H1 (cell line): ENCODE data around the gene DLEC1. TPM values are rescaled to one million over a fixed set of nuclear protein-coding genes. Genes with fewer than 3 reads are reported as not detected.

ENCODE experiments used
- CTCF ChIA-PET: fragments of 300-600 bp; sonication (Branson Sonifier 250); formaldehyde crosslinking; loops from one replicate; lab custom pipeline; 2021; ENCODE audit not compliant: partially characterized antibody; lab: Charles Lee
- POLR2A ChIA-PET: fragments of 300-600 bp; sonication (Branson Sonifier 250); formaldehyde crosslinking; loops from one replicate; lab custom pipeline; 2021; ENCODE audit warnings: inconsistent platforms; ENCODE audit not compliant: partially characterized antibody; lab: Charles Lee
- DNase-seq, 2 experiments: peaks; one replicate each; pipeline versions ENCODE4 v3.0.0 to v3.0.0-alpha.2; 2010 to 2022; ENCODE audit warnings: low spot score in 2 of 2, low read depth in 1 of 2, mixed read lengths in 1 of 2
- FAIRE-seq: peaks from 2 replicates; lab custom pipeline; 2011; peaks lifted over from hg19 to GRCh38; lab: Jason Lieb, UNC
- H2AFZ ChIP-seq: 2 replicates; pipeline ENCODE4 v1.8.1; 2012; ENCODE audit warnings: low read length, inconsistent platforms
- H2AK5ac ChIP-seq: 2 replicates; pipeline ENCODE4 v1.6.1; 2013; ENCODE audit warnings: low read depth, low read length
- H2BK120ac ChIP-seq: replicated peaks from 2 replicates; pipeline ENCODE3; 2013; ENCODE audit warnings: low read depth, low read length, inconsistent platforms
- H2BK12ac ChIP-seq: 2 replicates; pipeline ENCODE4 v1.6.1; 2013; ENCODE audit warnings: low read depth, low read length
- H2BK15ac ChIP-seq: 2 replicates; pipeline ENCODE4 v1.6.1; 2013; ENCODE audit warnings: low read length
- H2BK20ac ChIP-seq: 2 replicates; pipeline ENCODE4 v1.6.1; 2013; ENCODE audit warnings: low read length
- H2BK5ac ChIP-seq: 2 replicates; pipeline ENCODE4 v1.6.1; 2013; ENCODE audit warnings: low read depth, low read length
- H3K14ac ChIP-seq: 2 replicates; pipeline ENCODE4 v1.6.1; 2013; ENCODE audit warnings: inconsistent platforms; ENCODE audit not compliant: insufficient read length
- H3K18ac ChIP-seq: 2 replicates; pipeline ENCODE4 v1.6.1; 2013; ENCODE audit warnings: low read length; ENCODE audit errors: extremely low read depth
- H3K23ac ChIP-seq: 2 replicates; pipeline ENCODE4 v1.6.1; 2013; ENCODE audit warnings: inconsistent platforms; ENCODE audit not compliant: insufficient read length
- H3K23me2 ChIP-seq: 2 replicates; pipeline ENCODE4 v1.6.1; 2013; ENCODE audit warnings: low read depth, low read length
- H3K27ac ChIP-seq: 2 replicates; pipeline ENCODE4 v1.6.1; 2011; ENCODE audit warnings: low read depth, low read length, inconsistent platforms
- H3K27me3 ChIP-seq, 4 experiments: replicated peaks in 1 of 4; 1 replicate in 1 of 4; 2 replicates in 3 of 4; pipeline versions ENCODE4 v1.6.1 to v1.8.1; 2011 to 2013; ENCODE audit warnings: low read length in 3 of 4, mild to moderate bottlenecking in 3 of 4, inconsistent platforms in 2 of 4, mixed read lengths in 2 of 4, moderate library complexity in 1 of 4; ENCODE audit not compliant: control insufficient read depth in 3 of 4, insufficient read depth in 3 of 4; ENCODE audit errors: extremely low read depth in 1 of 4
- H3K36me3 ChIP-seq, 4 experiments: 2 replicates each; pipeline versions ENCODE4 v1.6.1 to v1.8.1; 2011 to 2013; ENCODE audit warnings: mild to moderate bottlenecking in 4 of 4, low read length in 3 of 4, moderate library complexity in 2 of 4, control low read depth in 1 of 4, inconsistent platforms in 1 of 4; ENCODE audit not compliant: insufficient read depth in 4 of 4, control insufficient read depth in 2 of 4
- H3K4ac ChIP-seq: replicated peaks from 2 replicates; pipeline ENCODE3; 2013; ENCODE audit warnings: low read length, low read depth, mixed read lengths, inconsistent platforms; ENCODE audit not compliant: insufficient read length
- H3K4me1 ChIP-seq, 4 experiments: replicated peaks in 1 of 4; 1 replicate in 1 of 4; 2 replicates in 3 of 4; pipeline versions ENCODE4 v1.6.1 to v1.8.1; 2011 to 2013; ENCODE audit warnings: low read length in 3 of 4, inconsistent platforms in 2 of 4, mixed read lengths in 1 of 4; ENCODE audit not compliant: insufficient read depth in 4 of 4, control insufficient read depth in 3 of 4
- H3K4me2 ChIP-seq, 2 experiments: 2 replicates each; pipeline versions ENCODE4 v1.6.1 to v1.8.1; 2011 to 2013; ENCODE audit warnings: low read depth in 2 of 2, low read length in 2 of 2, control low read depth in 1 of 2, inconsistent platforms in 1 of 2, mild to moderate bottlenecking in 1 of 2; ENCODE audit not compliant: insufficient read depth in 1 of 2
- H3K4me3 ChIP-seq, 4 experiments: fragments of 200-600, 300-600 bp in 1 of 4; sonication (generic), shearing (Covaris generic), sonication (Bioruptor Twin) in 1 of 4; 2 replicates each; pipeline versions ENCODE4 v1.5.1 to v1.8.1; 2011 to 2016; ENCODE audit warnings: low read length in 4 of 4, low read depth in 3 of 4, control low read depth in 2 of 4, inconsistent platforms in 2 of 4, mild to moderate bottlenecking in 2 of 4, mixed read lengths in 1 of 4, moderate library complexity in 1 of 4; ENCODE audit not compliant: insufficient read depth in 2 of 4; ENCODE audit errors: extremely low read depth in 1 of 4
- H3K56ac ChIP-seq: replicated peaks from 2 replicates; pipeline ENCODE3; 2013; ENCODE audit warnings: low read depth, mild to moderate bottlenecking, mixed read lengths, low read length, inconsistent platforms; ENCODE audit not compliant: insufficient read length
- H3K79me1 ChIP-seq: 2 replicates; pipeline ENCODE4 v1.6.1; 2013; ENCODE audit warnings: low read depth, low read length, control low read depth
- H3K79me2 ChIP-seq, 2 experiments: 2 replicates each; pipeline versions ENCODE4 v1.6.1 to v1.8.1; 2012 to 2013; ENCODE audit warnings: low read length in 2 of 2, mild to moderate bottlenecking in 2 of 2, inconsistent platforms in 1 of 2; ENCODE audit not compliant: insufficient read depth in 2 of 2, control insufficient read depth in 1 of 2
- H3K9ac ChIP-seq, 4 experiments: replicated peaks in 1 of 4; 1 replicate in 1 of 4; 2 replicates in 3 of 4; pipeline versions ENCODE4 v1.6.1 to v1.8.1; 2011 to 2013; ENCODE audit warnings: low read depth in 3 of 4, low read length in 3 of 4, control low read depth in 2 of 4, mild to moderate bottlenecking in 2 of 4, moderate library complexity in 2 of 4, inconsistent platforms in 1 of 4; ENCODE audit errors: extremely low read depth in 1 of 4
- H3K9me3 ChIP-seq, 2 experiments: 2 replicates each; pipeline versions ENCODE4 v1.6.1 to v1.8.1; 2012 to 2013; ENCODE audit warnings: mild to moderate bottlenecking in 2 of 2, moderate library complexity in 2 of 2, control low read depth in 1 of 2, inconsistent platforms in 1 of 2, low read depth in 1 of 2, low read length in 1 of 2, mixed read lengths in 1 of 2; ENCODE audit not compliant: insufficient read depth in 2 of 2
- H4K20me1 ChIP-seq, 2 experiments: replicated peaks in 1 of 2; 2 replicates each; pipeline versions ENCODE3 to v1.8.1; 2011 to 2013; ENCODE audit warnings: inconsistent platforms in 2 of 2, low read length in 2 of 2, mild to moderate bottlenecking in 1 of 2; ENCODE audit not compliant: insufficient read depth in 2 of 2, control insufficient read depth in 1 of 2
- H4K5ac ChIP-seq: 2 replicates; pipeline ENCODE4 v1.6.1; 2013; ENCODE audit warnings: low read length, low read depth, mixed read lengths, inconsistent platforms; ENCODE audit not compliant: insufficient read length
- H4K8ac ChIP-seq: 2 replicates; pipeline ENCODE4 v1.8.0; 2013; ENCODE audit warnings: mild to moderate bottlenecking, moderate library complexity, low read length, inconsistent platforms; ENCODE audit not compliant: insufficient read depth; ENCODE audit errors: extremely low read depth
- H4K91ac ChIP-seq: replicated peaks from 2 replicates; pipeline ENCODE3; 2013; ENCODE audit warnings: low read length, mixed read lengths, inconsistent platforms; ENCODE audit not compliant: insufficient read length
- KDM5A ChIP-seq: fragments of 200-600 bp; IDR thresholded peaks from 2 replicates; pipeline ENCODE4 v1.7.1; 2012; ENCODE audit warnings: mild to moderate bottlenecking, low read length, inconsistent platforms, mixed read lengths
- MAX ChIP-seq: IDR thresholded peaks from 2 replicates; pipeline ENCODE4 v1.6.1; 2012; ENCODE audit warnings: inconsistent platforms
- RFX5 ChIP-seq: IDR thresholded peaks from 2 replicates; pipeline ENCODE4 v1.6.1; 2011; ENCODE audit warnings: low read depth, low read length, improper control_type of control experiment, borderline replicate concordance
- SIRT6 ChIP-seq: IDR thresholded peaks from one replicate; pipeline ENCODE4 v1.7.1; 2012; ENCODE audit warnings: low read length, inconsistent platforms
- WGBS, 2 experiments: shearing (Covaris generic) in 1 of 2; methylation state at CpG; one replicate each; pipeline versions ENCODE4 v1.1.6 to v1.1.7; 2013 to 2015; ENCODE audit warnings: low lambda C conversion rate in 2 of 2, mixed read lengths in 2 of 2, inconsistent platforms in 1 of 2, low coverage in 1 of 2, missing lambda C conversion rate in 1 of 2; ENCODE audit not compliant: insufficient replicate concordance in 2 of 2, insufficient coverage in 1 of 2, insufficient read length in 1 of 2; ENCODE audit errors: extremely low coverage in 1 of 2, missing lambda C conversion rate in 1 of 2; 5-methylcytosine and 5-hydroxymethylcytosine counted together
- polyA plus RNA-seq, 7 experiments: library from polyadenylated mRNA; depleted of rRNA in 3 of 7; stranded (reverse) in 5 of 7; unstranded in 2 of 7; fragments of >200 nt in 5 of 7; fragments of 200-250 nt in 2 of 7; gene quantifications; 1 replicate in 5 of 7; 2 replicates in 1 of 7; 4 replicates in 1 of 7; pipeline versions ENCODE4 v1.2.1 to v1.2.3, GENCODE V29; 2011 to 2013; ENCODE audit warnings: missing spikeins in 2 of 7, mixed read lengths in 2 of 7
- total RNA-seq: library from RNA; stranded (reverse); fragmentation: NEBNext Ultra II Directional; extraction: Animal tissue kit (Norgen Biotek cat#: 25700); gene quantifications from 2 replicates; pipeline ENCODE4 v1.2.1, GENCODE V29; 2021

DLEC1 gene
- total and polyA plus RNA-seq, 2 of the 8 experiments (the other 6 are each of a cell fraction or from before 2014, with no cell fraction given), result 0.26 to 0.76 TPM

GRCh38 chr3:38158472-38158871 is 119.5 kb downstream of the DLEC1 start:
- Histone ChIP-seq H4K91ac (no peak overlapping the region), H3K79me1 (no peaks in the 10 kb centered on the region), H2BK20ac (no peak overlapping the region), H3K9me3 (no peaks in the 10 kb centered on the region), H3K36me3 (no peaks in the 10 kb centered on the region), H2BK15ac (no peak overlapping the region), H4K20me1 (no peaks in the 10 kb centered on the region), H3K4me1 (no peaks in the 10 kb centered on the region; a peak in 1 of 7 replicates), H3K4ac (no peak overlapping the region), H2AK5ac (no peak overlapping the region), H3K27me3 (no peaks in the 10 kb centered on the region), H3K56ac (no peak overlapping the region), H3K18ac (no peak overlapping the region), H3K9ac (no peak overlapping the region), H3K4me3 (no peak overlapping the region), H2BK120ac (no peak overlapping the region), H3K23me2 (no peaks in the 10 kb centered on the region), H2BK12ac (no peak overlapping the region), H3K23ac (no peak overlapping the region), H3K14ac (no peak overlapping the region), H2AFZ (no peak overlapping the region), H3K79me2 (no peaks in the 10 kb centered on the region), H2BK5ac (no peak overlapping the region), H3K27ac (no peak overlapping the region), H4K5ac (no peak overlapping the region), H3K4me2 (no peak overlapping the region), H4K8ac (no peak overlapping the region)
- CTCF ChIA-PET, result interaction anchor here (0.6 to 10.9 kb wide), 6 partner anchors 18 to 844 kb away, joined by 3 to 52 read pairs (median 4); partner anchors contain the start of genes ACAA1 and MYD88
- POLR2A ChIA-PET, result interaction anchor here (1.0 to 1.6 kb wide), 3 partner anchors 16 to 21 kb away, joined by 3 to 4 read pairs (median 3); partner anchors contain the start of genes ACAA1 and MYD88
- FAIRE-seq (no peak), DNase-seq (no peak)
- WGBS, 2 experiments, result 87% methylated on average over 5 of the region's 5 CpGs; no CpG with 5 or more reads in 1 of the 2 experiments
- no peak for TF ChIP-seq SIRT6
- TF ChIP-seq MAX, result no peak
- no peak for TF ChIP-seq RFX5
- TF ChIP-seq KDM5A, result no peak
